Osteocyte (in vitro differentiated cells): Measurements from ENCODE around the gene SETD7. TPM values are rescaled to one million over a fixed set of nuclear protein-coding genes. Genes with fewer than 3 reads are reported as not detected.
"Not testable (repeated sequence)": the region's sequence is repeated elsewhere in the genome, so short reads cannot be mapped to it uniquely, and the experiment has no call there.

Experiments used
- DNase-seq: peaks from one replicate; pipeline ENCODE4 v3.0.0; 2021; ENCODE audit warnings: mixed read lengths; ENCODE audit not compliant: unreplicated experiment; ENCODE audit errors: extremely low spot score
- H3K27ac Mint-ChIP-seq: one replicate; pipeline ENCODE4 v1.8.0; 2021; ENCODE audit warnings: mild to moderate bottlenecking, mixed read lengths; ENCODE audit not compliant: unreplicated experiment
- H3K27me3 Mint-ChIP-seq: one replicate; pipeline ENCODE4 v1.8.0; 2021; ENCODE audit warnings: mixed read lengths; ENCODE audit not compliant: unreplicated experiment
- H3K36me3 Mint-ChIP-seq: one replicate; pipeline ENCODE4 v1.8.0; 2021; ENCODE audit warnings: mixed read lengths; ENCODE audit not compliant: unreplicated experiment
- H3K4me1 Mint-ChIP-seq: one replicate; pipeline ENCODE4 v1.8.0; 2021; ENCODE audit warnings: mixed read lengths; ENCODE audit not compliant: unreplicated experiment
- H3K4me3 Mint-ChIP-seq: one replicate; pipeline ENCODE4 v1.8.0; 2021; ENCODE audit warnings: mild to moderate bottlenecking, moderate library complexity, mixed read lengths; ENCODE audit not compliant: unreplicated experiment
- H3K9me3 Mint-ChIP-seq: one replicate; pipeline ENCODE4 v1.8.0; 2021; ENCODE audit warnings: mixed read lengths; ENCODE audit not compliant: unreplicated experiment
- CTCF ChIP-seq: fragments of 200-600 bp; sonication (generic); IDR thresholded peaks from 2 replicates; pipeline ENCODE4 v1.5.0; 2021; ENCODE audit warnings: antibody characterized with exemption, mild to moderate bottlenecking, moderate library complexity
- total RNA-seq: library from RNA; stranded (reverse); gene quantifications from 2 replicates; pipeline ENCODE4 v1.2.1, GENCODE V29; 2021

Gene SETD7
- total RNA-seq, 1 donor from 2014 or later = 44.2 TPM

GRCh38 chr4:139469869-139470268 is 86.2 kb downstream of the SETD7 start:
- Mint-ChIP-seq H3K27ac (no peak overlapping the region), H3K27me3 (no peaks in the 10 kb centered on the region), H3K4me3 (no peak overlapping the region), H3K4me1 (peaks cover 1% of the 10 kb centered on the region), H3K36me3 (peaks cover 39% of the 10 kb centered on the region), H3K9me3 (peaks cover 22% of the 10 kb centered on the region)
- TF ChIP-seq CTCF = no peak
- no peak for DNase-seq

GRCh38 chr4:139469216-139469615 is 86.8 kb downstream of the SETD7 start:
- no peak for DNase-seq
- Mint-ChIP-seq H3K27ac (no peak overlapping the region), H3K36me3 (peaks cover 35% of the 10 kb centered on the region), H3K9me3 (peaks cover 22% of the 10 kb centered on the region), H3K4me3 (no peak overlapping the region), H3K4me1 (peaks cover 1% of the 10 kb centered on the region), H3K27me3 (no peaks in the 10 kb centered on the region)
- no peak for TF ChIP-seq CTCF

- DNase-seq, H3K4me1 Mint-ChIP-seq, H3K27me3 Mint-ChIP-seq, H3K27ac Mint-ChIP-seq, H3K4me3 Mint-ChIP-seq: not testable (repeated sequence)
- H3K9me3 Mint-ChIP-seq = peaks cover 22% of the 10 kb centered on the region
- H3K36me3 Mint-ChIP-seq = peaks cover 38% of the 10 kb centered on the region
These were observed 87.3 kb downstream of the SETD7 start for GRCh38 chr4:139468756-139469155.

- H3K27me3 Mint-ChIP-seq = no peaks in the 10 kb centered on the region
- H3K36me3 Mint-ChIP-seq = peaks cover 21% of the 10 kb centered on the region
- H3K4me3 Mint-ChIP-seq = no peak overlapping the region
- H3K4me1 Mint-ChIP-seq = peaks cover 6% of the 10 kb centered on the region
- H3K27ac Mint-ChIP-seq = no peak overlapping the region
- peaks cover 12% of the 10 kb centered on the region for H3K9me3 Mint-ChIP-seq
- no peak for DNase-seq
- no peak for TF ChIP-seq CTCF
These were observed 90.1 kb downstream of the SETD7 start for GRCh38 chr4:139465922-139466321.

- H3K27me3 Mint-ChIP-seq, H3K4me3 Mint-ChIP-seq, DNase-seq, H3K27ac Mint-ChIP-seq: not testable (repeated sequence)
- Mint-ChIP-seq H3K9me3 (peaks cover 12% of the 10 kb centered on the region), H3K4me1 (peaks cover 11% of the 10 kb centered on the region), H3K36me3 (peaks cover 22% of the 10 kb centered on the region)
These were observed 91.5 kb downstream of the SETD7 start for GRCh38 chr4:139464512-139464911.

- Mint-ChIP-seq H3K36me3 (peaks cover 9% of the 10 kb centered on the region), H3K4me3 (no peak overlapping the region), H3K27me3 (no peaks in the 10 kb centered on the region), H3K27ac (no peak overlapping the region), H3K9me3 (no peaks in the 10 kb centered on the region), H3K4me1 (peaks cover 43% of the 10 kb centered on the region)
- TF ChIP-seq CTCF = no peak
- DNase-seq = no peak
These were observed 94.9 kb downstream of the SETD7 start for GRCh38 chr4:139461022-139461628.
